IMR-90 (cell line): ENCODE measurements around the gene SLC38A3. TPM values are rescaled to one million over a fixed set of nuclear protein-coding genes. Genes with fewer than 3 reads are reported as not detected.

Source experiments
- ATAC-seq: fragments of 200-7000 bp; cut with Tn5 transposase; 2 replicates; pipeline ENCODE4 v1.9.1; 2020; ENCODE audit warnings: low read depth, mild to moderate bottlenecking, moderate library complexity
- BruUV-seq: library from RNA; stranded (reverse); fragments of 400-500 nt; replicated peaks from 2 replicates; lab custom pipeline; 2021; lab: Mats Ljungman, UMichigan
- CTCF ChIA-PET: fragments of 300-600 bp; formaldehyde crosslinking; extraction: SDS; loops from one replicate; lab custom pipeline; 2021; ENCODE audit warnings: antibody characterized with exemption; lab: Yijun Ruan, JAX
- POLR2A ChIA-PET: fragments of 300-600 bp; sonication (Branson Sonifier 250); formaldehyde crosslinking; loops from one replicate; lab custom pipeline; 2022; ENCODE audit warnings: antibody characterized with exemption; ENCODE audit not compliant: unreplicated experiment; lab: Charles Lee
- DNase-seq: peaks from one replicate; pipeline ENCODE4 v3.0.0; 2013
- H2AFZ ChIP-seq: replicated peaks from 2 replicates; pipeline ENCODE3; 2013; ENCODE audit warnings: low read length, mild to moderate bottlenecking; ENCODE audit not compliant: poor library complexity
- H2AK5ac ChIP-seq: 2 replicates; pipeline ENCODE4 v1.6.1; 2013; ENCODE audit warnings: low read depth, low read length, inconsistent platforms
- H2AK9ac ChIP-seq: replicated peaks from 2 replicates; pipeline ENCODE3; 2013; ENCODE audit warnings: mild to moderate bottlenecking, low read depth, low read length, moderate library complexity; ENCODE audit not compliant: poor library complexity
- H2BK120ac ChIP-seq: 2 replicates; pipeline ENCODE4 v1.6.1; 2013; ENCODE audit warnings: low read depth, low read length, inconsistent platforms
- H2BK15ac ChIP-seq: 3 replicates; pipeline ENCODE4 v1.6.1; 2013; ENCODE audit warnings: low read depth, low read length, inconsistent platforms
- H2BK20ac ChIP-seq: 2 replicates; pipeline ENCODE4 v1.6.1; 2013; ENCODE audit warnings: low read depth, mild to moderate bottlenecking, inconsistent platforms, low read length, moderate library complexity
- H2BK5ac ChIP-seq: 2 replicates; pipeline ENCODE4 v1.6.1; 2013; ENCODE audit warnings: mild to moderate bottlenecking, low read depth, low read length, inconsistent platforms; ENCODE audit not compliant: poor library complexity, severe bottlenecking
- H3K14ac ChIP-seq: replicated peaks from 2 replicates; pipeline ENCODE4 v1.6.1; 2013; ENCODE audit warnings: low read depth, low read length, inconsistent platforms
- H3K18ac ChIP-seq: 2 replicates; pipeline ENCODE4 v1.6.1; 2013; ENCODE audit warnings: low read depth, low read length, control low read depth
- H3K23ac ChIP-seq: 2 replicates; pipeline ENCODE4 v1.6.1; 2013; ENCODE audit warnings: low read depth, low read length, inconsistent platforms
- H3K27ac ChIP-seq: 2 replicates; pipeline ENCODE4 v1.5.1; 2013; ENCODE audit warnings: mild to moderate bottlenecking, control low read depth, low read length; ENCODE audit not compliant: insufficient read depth
- H3K27me3 ChIP-seq: 2 replicates; pipeline ENCODE4 v1.6.1; 2013; ENCODE audit warnings: low read length; ENCODE audit not compliant: control insufficient read depth, insufficient read depth
- H3K36me3 ChIP-seq: 2 replicates; pipeline ENCODE4 v1.6.1; 2013; ENCODE audit warnings: low read length, mixed read lengths; ENCODE audit not compliant: control insufficient read depth, insufficient read depth
- H3K4ac ChIP-seq: 2 replicates; pipeline ENCODE4 v1.6.1; 2013; ENCODE audit warnings: low read depth, low read length, inconsistent platforms
- H3K4me1 ChIP-seq: 2 replicates; pipeline ENCODE4 v1.6.1; 2013; ENCODE audit warnings: low read length, mixed read lengths; ENCODE audit not compliant: control insufficient read depth, insufficient read depth
- H3K4me2 ChIP-seq: 2 replicates; pipeline ENCODE4 v1.6.1; 2013; ENCODE audit warnings: low read depth, mild to moderate bottlenecking, control low read depth, low read length, moderate library complexity
- H3K4me3 ChIP-seq: 2 replicates; pipeline ENCODE4 v1.5.1; 2013; ENCODE audit warnings: low read depth, mild to moderate bottlenecking, control low read depth, low read length, moderate library complexity; ENCODE audit not compliant: insufficient read depth
- H3K56ac ChIP-seq: 2 replicates; pipeline ENCODE4 v1.6.1; 2013; ENCODE audit warnings: low read length, inconsistent platforms; ENCODE audit not compliant: insufficient read depth; ENCODE audit errors: extremely low read depth
- H3K79me1 ChIP-seq, 2 experiments: 2 replicates each; pipeline ENCODE4 v1.6.1; 2013; ENCODE audit warnings: low read length in 2 of 2, inconsistent platforms in 1 of 2, low read depth in 1 of 2
- H3K9ac ChIP-seq: 2 replicates; pipeline ENCODE4 v1.6.1; 2013; ENCODE audit warnings: low read depth, low read length, control low read depth
- H3K9me1 ChIP-seq: 2 replicates; pipeline ENCODE4 v1.6.1; 2013; ENCODE audit warnings: low read length, inconsistent platforms; ENCODE audit not compliant: insufficient read depth
- H3K9me3 ChIP-seq: 2 replicates; pipeline ENCODE4 v1.6.1; 2013; ENCODE audit warnings: low read length; ENCODE audit not compliant: control insufficient read depth, insufficient read depth
- H4K20me1 ChIP-seq: 2 replicates; pipeline ENCODE4 v1.6.1; 2013; ENCODE audit warnings: low read length, inconsistent platforms; ENCODE audit not compliant: insufficient read depth
- H4K5ac ChIP-seq: 2 replicates; pipeline ENCODE4 v1.6.1; 2013; ENCODE audit warnings: mild to moderate bottlenecking, low read depth, low read length, control low read depth
- H4K8ac ChIP-seq, 2 experiments: 2 replicates each; pipeline ENCODE4 v1.6.1; 2013; ENCODE audit warnings: low read depth in 2 of 2, low read length in 2 of 2, control low read depth in 1 of 2, inconsistent platforms in 1 of 2
- H4K91ac ChIP-seq: 2 replicates; pipeline ENCODE4 v1.6.1; 2013; ENCODE audit warnings: low read depth, low read length, inconsistent platforms; ENCODE audit not compliant: insufficient read depth
- BHLHE40 ChIP-seq: fragments of 150-350 bp; IDR thresholded peaks from 2 replicates; pipeline ENCODE4 v1.6.1; 2016; ENCODE audit warnings: mild to moderate bottlenecking, low read depth, low read length
- CEBPB ChIP-seq: IDR thresholded peaks from 2 replicates; pipeline ENCODE4 v1.6.1; 2012; ENCODE audit warnings: low read depth, low read length, improper control_type of control experiment
- CHD1 ChIP-seq: IDR thresholded peaks from 2 replicates; pipeline ENCODE4 v1.6.1; 2012; ENCODE audit warnings: low read depth, low read length, improper control_type of control experiment
- FOS ChIP-seq: fragments of 150-350 bp; IDR thresholded peaks from 2 replicates; pipeline ENCODE4 v1.6.1; 2016; ENCODE audit warnings: low read depth, low read length
- MAFK ChIP-seq: IDR thresholded peaks from 2 replicates; pipeline ENCODE4 v1.6.1; 2012; ENCODE audit warnings: low read depth, low read length, improper control_type of control experiment
- MAZ ChIP-seq: IDR thresholded peaks from 2 replicates; pipeline ENCODE4 v1.6.1; 2012; ENCODE audit warnings: low read depth, mild to moderate bottlenecking, low read length, improper control_type of control experiment, moderate library complexity, borderline replicate concordance
- MXI1 ChIP-seq: IDR thresholded peaks from 2 replicates; pipeline ENCODE4 v1.6.1; 2012; ENCODE audit warnings: low read depth, mild to moderate bottlenecking, low read length, moderate library complexity, borderline replicate concordance
- NFE2L2 ChIP-seq: fragments of 150-350 bp; IDR thresholded peaks from 2 replicates; pipeline ENCODE4 v1.6.1; 2016; ENCODE audit warnings: low read depth, mild to moderate bottlenecking, low read length
- POLR2A ChIP-seq: IDR thresholded peaks from 2 replicates; pipeline ENCODE4 v1.6.1; 2012; ENCODE audit warnings: mild to moderate bottlenecking, low read depth, low read length
- RAD21 ChIP-seq: IDR thresholded peaks from 2 replicates; pipeline ENCODE4 v1.6.1; 2012; ENCODE audit warnings: low read length, improper control_type of control experiment
- RCOR1 ChIP-seq: IDR thresholded peaks from 2 replicates; pipeline ENCODE4 v1.6.1; 2012; ENCODE audit warnings: mild to moderate bottlenecking, low read length, improper control_type of control experiment; ENCODE audit not compliant: insufficient replicate concordance
- RFX5 ChIP-seq: IDR thresholded peaks from 2 replicates; pipeline ENCODE4 v1.8.0; 2012; ENCODE audit warnings: low read depth, mild to moderate bottlenecking, low read length, moderate library complexity
- SMC3 ChIP-seq: fragments of 150-350 bp; IDR thresholded peaks from 2 replicates; pipeline ENCODE4 v1.6.1; 2016; ENCODE audit warnings: low read depth, mild to moderate bottlenecking, antibody characterized with exemption, low read length, moderate library complexity
- WGBS, 2 experiments: methylation state at CpG; one replicate each; pipeline versions ENCODE4 v1.1.5 to v1.1.7; 2013; ENCODE audit warnings: missing lambda C conversion rate in 2 of 2; ENCODE audit not compliant: insufficient read length in 1 of 2; ENCODE audit errors: extremely low coverage in 2 of 2; 5-methylcytosine and 5-hydroxymethylcytosine counted together
- dilution Hi-C: fragments of 300-500 bp; cut with HindIII; formaldehyde crosslinking; loops from one replicate; pipeline ENCODE4 v1.14.3; 2018; ENCODE audit warnings: low sequenced_read_pairs; ENCODE audit not compliant: unreplicated experiment
- in situ Hi-C: fragments of 300-500 bp; cut with MboI; formaldehyde crosslinking; loops from 3 replicates; pipeline ENCODE4 v1.14.3; 2019; ENCODE audit warnings: low sequenced_read_pairs, inconsistent platforms, mixed read lengths
- intact Hi-C: fragments of 100-400 bp; cut with micrococcal nuclease; formaldehyde crosslinking; loops from 2 replicates; pipeline ENCODE4 v1.10.0; 2022
- polyA plus RNA-seq, 3 experiments: library from polyadenylated mRNA; depleted of rRNA; stranded (reverse); fragments of >200 nt; gene quantifications; 2 replicates each; pipeline ENCODE4 v1.2.3, GENCODE V29; 2012; ENCODE audit warnings: low replicate concordance in 1 of 3
- total RNA-seq: library from RNA; depleted of rRNA; stranded (reverse); fragments of >200 nt; gene quantifications from 2 replicates; pipeline ENCODE4 v1.2.3, GENCODE V29; 2012
- TF ChIP-seq, protein P1 (sequence below): conservative IDR thresholded peaks from 2 replicates; pipeline ENCODE4 v1.5.1; 2012; ENCODE audit warnings: mild to moderate bottlenecking, low read depth, low read length, improper control_type of control experiment
- TF ChIP-seq, protein P2 (sequence below): fragments of 150-350 bp; IDR thresholded peaks from 2 replicates; pipeline ENCODE4 v1.6.1; 2017; ENCODE audit warnings: mild to moderate bottlenecking, antibody characterized with exemption, low read length, low read depth

Gene SLC38A3
- total and polyA plus RNA-seq, 2 of the 4 experiments (the other 2 are of a cell fraction), result 0.12 to 0.36 TPM

DNA sequence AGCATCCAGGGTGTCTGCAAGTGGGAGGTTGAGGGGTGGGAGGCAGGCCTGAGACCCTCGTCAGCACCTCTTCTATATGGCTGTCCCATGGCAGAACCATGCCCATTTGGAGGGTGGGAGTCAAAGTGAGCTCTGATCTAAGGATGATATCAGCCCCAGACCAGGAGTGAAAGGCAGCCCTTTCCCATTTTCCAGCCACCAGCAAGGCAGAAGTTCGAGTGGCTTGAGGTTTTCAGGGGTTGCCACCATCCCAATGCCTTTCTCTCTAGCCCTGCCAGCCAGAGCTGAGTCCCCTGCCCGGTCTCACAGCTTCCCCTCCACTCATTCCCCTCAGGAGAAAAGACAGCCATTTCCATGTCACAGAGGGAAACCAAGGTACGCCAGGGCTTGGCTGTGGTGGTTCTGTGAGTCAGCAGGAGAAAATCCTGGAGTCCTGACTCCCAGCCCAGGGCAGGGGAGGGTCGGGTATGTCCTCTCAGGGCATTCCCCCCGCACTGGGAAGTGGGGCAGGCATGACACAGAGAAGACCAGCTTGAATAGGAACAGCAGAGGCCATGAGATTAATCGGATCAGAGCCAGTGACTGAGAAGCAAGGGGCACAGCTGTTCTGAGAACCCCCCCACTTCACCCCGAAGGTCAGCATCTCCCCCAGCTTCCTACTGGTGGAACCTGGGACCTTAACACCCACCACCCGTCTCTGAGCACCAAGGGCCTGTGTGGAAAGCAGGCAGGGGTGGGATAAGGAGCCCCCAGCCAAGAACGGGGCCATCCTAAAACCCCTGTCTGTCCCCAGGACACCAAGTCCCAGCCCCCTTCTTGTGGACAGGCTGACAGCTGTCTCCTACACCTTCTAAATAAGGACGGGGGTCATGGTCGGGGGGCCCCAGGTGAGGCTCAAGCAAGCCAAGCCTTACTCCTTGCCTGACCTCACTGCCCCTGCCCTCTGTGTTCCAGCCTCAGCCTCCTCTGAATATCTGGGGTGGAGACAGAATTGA is 965 bp upstream of the SLC38A3 start:
- Histone ChIP-seq H2BK120ac (no peak overlapping the region), H2BK15ac (no peak overlapping the region), H4K20me1 (no peaks in the 10 kb centered on the region; the same call in 1 of the 2 replicates), H3K4me1 (peaks cover 2% of the 10 kb centered on the region; the same call in 1 of the 2 replicates), H4K8ac (no peak overlapping the region), H3K9me1 (no peaks in the 10 kb centered on the region), H4K5ac (no peak overlapping the region), H2AFZ (no peak overlapping the region), H3K9ac (no peak overlapping the region), H2AK5ac (no peak overlapping the region), H3K56ac (no peak overlapping the region), H2AK9ac (peak overlapping the region; percentile 13), H3K18ac (no peak overlapping the region), H3K14ac (no peak overlapping the region), H3K4ac (no peak overlapping the region), H3K79me1 (no peaks in the 10 kb centered on the region), H3K36me3 (no peaks in the 10 kb centered on the region), H3K4me3 (no peak overlapping the region), H3K27ac (no peak overlapping the region), H2BK5ac (no peak overlapping the region), H3K23ac (no peak overlapping the region), H3K9me3 (no peaks in the 10 kb centered on the region), H3K27me3 (peaks cover 69% of the 10 kb centered on the region), H2BK20ac (no peak overlapping the region), H3K4me2 (no peak overlapping the region; the same call in 1 of the 2 replicates), H4K91ac (no peak overlapping the region)
- no peak for DNase-seq
- ATAC-seq, result no peak
- dilution Hi-C loops, result no loop called here
- ChIA-PET CTCF (interaction anchor here (0.5 to 1.4 kb wide), 2 partner anchors 23 to 29 kb away, joined by 5 to 6 read pairs; no protein-coding TSS in a partner anchor), POLR2A (no interaction called here)
- intact Hi-C loops, result no loop called here
- 20% methylated on average over 1 of the region's 12 CpGs; no CpG with 5 or more reads in 1 of the 2 experiments for WGBS, 2 experiments
- no TSS peak for BruUV-seq
- in situ Hi-C loops, result no loop called here
- TF ChIP-seq RFX5, result no peak
- no peak for TF ChIP-seq MAFK
- TF ChIP-seq POLR2A, result no peak
- TF ChIP-seq RAD21, result no peak
- no peak for TF ChIP-seq FOS
- no peak for TF ChIP-seq MAZ
- no peak for TF ChIP-seq RCOR1
- no peak for TF ChIP-seq NFE2L2
- TF ChIP-seq CHD1, result no peak
- TF ChIP-seq, protein P1, sequence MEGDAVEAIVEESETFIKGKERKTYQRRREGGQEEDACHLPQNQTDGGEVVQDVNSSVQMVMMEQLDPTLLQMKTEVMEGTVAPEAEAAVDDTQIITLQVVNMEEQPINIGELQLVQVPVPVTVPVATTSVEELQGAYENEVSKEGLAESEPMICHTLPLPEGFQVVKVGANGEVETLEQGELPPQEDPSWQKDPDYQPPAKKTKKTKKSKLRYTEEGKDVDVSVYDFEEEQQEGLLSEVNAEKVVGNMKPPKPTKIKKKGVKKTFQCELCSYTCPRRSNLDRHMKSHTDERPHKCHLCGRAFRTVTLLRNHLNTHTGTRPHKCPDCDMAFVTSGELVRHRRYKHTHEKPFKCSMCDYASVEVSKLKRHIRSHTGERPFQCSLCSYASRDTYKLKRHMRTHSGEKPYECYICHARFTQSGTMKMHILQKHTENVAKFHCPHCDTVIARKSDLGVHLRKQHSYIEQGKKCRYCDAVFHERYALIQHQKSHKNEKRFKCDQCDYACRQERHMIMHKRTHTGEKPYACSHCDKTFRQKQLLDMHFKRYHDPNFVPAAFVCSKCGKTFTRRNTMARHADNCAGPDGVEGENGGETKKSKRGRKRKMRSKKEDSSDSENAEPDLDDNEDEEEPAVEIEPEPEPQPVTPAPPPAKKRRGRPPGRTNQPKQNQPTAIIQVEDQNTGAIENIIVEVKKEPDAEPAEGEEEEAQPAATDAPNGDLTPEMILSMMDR, result no peak
- TF ChIP-seq MXI1, result no peak
- TF ChIP-seq, protein P2, sequence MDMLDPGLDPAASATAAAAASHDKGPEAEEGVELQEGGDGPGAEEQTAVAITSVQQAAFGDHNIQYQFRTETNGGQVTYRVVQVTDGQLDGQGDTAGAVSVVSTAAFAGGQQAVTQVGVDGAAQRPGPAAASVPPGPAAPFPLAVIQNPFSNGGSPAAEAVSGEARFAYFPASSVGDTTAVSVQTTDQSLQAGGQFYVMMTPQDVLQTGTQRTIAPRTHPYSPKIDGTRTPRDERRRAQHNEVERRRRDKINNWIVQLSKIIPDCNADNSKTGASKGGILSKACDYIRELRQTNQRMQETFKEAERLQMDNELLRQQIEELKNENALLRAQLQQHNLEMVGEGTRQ, result no peak
- no peak for TF ChIP-seq CEBPB
- TF ChIP-seq BHLHE40, result no peak
- TF ChIP-seq SMC3, result no peak
